Right hindlimb (tissue), 1 donor: ENCODE results near the gene CASKIN1.

Experiments
- DNase-seq: peaks from one replicate; pipeline ENCODE4 v3.0.0-alpha.2; 2018

Gene CASKIN1

GRCh38 chr16:2210009-2210332 lies 13.6 kb upstream of the CASKIN1 start:
- DNase-seq, result no peak

- peak; percentile 20 for DNase-seq
Observed at GRCh38 chr16:2209258-2210008, 13.0 kb upstream of the CASKIN1 start.

- DNase-seq, result peak; percentile 20
Observed at GRCh38 chr16:2208772-2209171, 12.4 kb upstream of the CASKIN1 start.

- peak; percentile 30 for DNase-seq
Observed at GRCh38 chr16:2208308-2208707, 11.9 kb upstream of the CASKIN1 start.

GRCh38 chr16:2207872-2208271 lies 11.5 kb upstream of the CASKIN1 start:
- no peak for DNase-seq

- no peak for DNase-seq
Observed at GRCh38 chr16:2206780-2207433, 10.5 kb upstream of the CASKIN1 start.

- peak; percentile 20 for DNase-seq
Observed at GRCh38 chr16:2206420-2206779, 10.0 kb upstream of the CASKIN1 start.

- DNase-seq, result no peak
Observed at GRCh38 chr16:2205967-2206313, 9.5 kb upstream of the CASKIN1 start.

GRCh38 chr16:2205104-2205966 lies 8.9 kb upstream of the CASKIN1 start, which contains the start of gene MLST8:
MLST8 (plus strand) TSS chr16:2205454; CDS start chr16:2206086, 632 bp downstream.
- peak; percentile 91 for DNase-seq

- no peak for DNase-seq
Observed at GRCh38 chr16:2204416-2205103, 8.2 kb upstream of the CASKIN1 start.

- DNase-seq, result peak; percentile 19
Observed at GRCh38 chr16:2203119-2203688, 6.8 kb upstream of the CASKIN1 start.

- DNase-seq, result no peak
Observed at GRCh38 chr16:2200313-2200712, 3.9 kb upstream of the CASKIN1 start.

- no peak for DNase-seq
Observed at GRCh38 chr16:2199621-2200139, 3.3 kb upstream of the CASKIN1 start.

- DNase-seq, result peak; percentile 34
Observed at GRCh38 chr16:2199095-2199494, 2.7 kb upstream of the CASKIN1 start.

GRCh38 chr16:2198283-2198682 lies 1.9 kb upstream of the CASKIN1 start:
- DNase-seq, result no peak

- DNase-seq, result peak; percentile 15
Observed at GRCh38 chr16:2197765-2198164, 1.4 kb upstream of the CASKIN1 start.

- DNase-seq, result no peak
Observed at GRCh38 chr16:2196981-2197511, 641 bp upstream of the CASKIN1 start.

GRCh38 chr16:2195322-2196161 lies 863 bp downstream of the CASKIN1 start:
- DNase-seq, result peak; percentile 33

GRCh38 chr16:2194852-2195321 lies 1.5 kb downstream of the CASKIN1 start:
- DNase-seq, result peak; percentile 54

- no peak for DNase-seq
Observed at GRCh38 chr16:2194166-2194834, 2.1 kb downstream of the CASKIN1 start.

GRCh38 chr16:2191446-2191706 lies 5.0 kb downstream of the CASKIN1 start:
- no peak for DNase-seq
